Cerebellar cortex (tissue), 1 donor: ENCODE results near the gene CFHR1.

Experiments
- DNase-seq: peaks from one replicate; pipeline ENCODE4 v3.0.0-alpha.2; 2015; ENCODE audit warnings: low spot score

The CFHR1 gene

GRCh38 chr1:196877964-196878363 lies 58.4 kb downstream of the CFHR1 start:
- DNase-seq, result no peak
